Astrocyte of the cerebellum (primary cell): ENCODE results near the gene STRADA.

Experiments used
- DNase-seq: peaks from one replicate; pipeline ENCODE4 v3.0.0-alpha.2; 2011; ENCODE audit warnings: low read depth
- H3K4me3 ChIP-seq: 2 replicates; pipeline ENCODE4 v1.5.1; 2011; ENCODE audit warnings: mild to moderate bottlenecking, low read depth, low read length, moderate library complexity
- in situ Hi-C: cut with HindIII; loops from 2 replicates; pipeline ENCODE4 v1.10.0; 2017; ENCODE audit warnings: low sequenced_read_pairs
- TF ChIP-seq, protein P1 (sequence below): IDR thresholded peaks from 2 replicates; pipeline ENCODE4 v1.5.1; 2012; ENCODE audit warnings: low read length, low read depth, moderate library complexity, mild to moderate bottlenecking; ENCODE audit errors: missing control alignments

STRADA gene, protein sequence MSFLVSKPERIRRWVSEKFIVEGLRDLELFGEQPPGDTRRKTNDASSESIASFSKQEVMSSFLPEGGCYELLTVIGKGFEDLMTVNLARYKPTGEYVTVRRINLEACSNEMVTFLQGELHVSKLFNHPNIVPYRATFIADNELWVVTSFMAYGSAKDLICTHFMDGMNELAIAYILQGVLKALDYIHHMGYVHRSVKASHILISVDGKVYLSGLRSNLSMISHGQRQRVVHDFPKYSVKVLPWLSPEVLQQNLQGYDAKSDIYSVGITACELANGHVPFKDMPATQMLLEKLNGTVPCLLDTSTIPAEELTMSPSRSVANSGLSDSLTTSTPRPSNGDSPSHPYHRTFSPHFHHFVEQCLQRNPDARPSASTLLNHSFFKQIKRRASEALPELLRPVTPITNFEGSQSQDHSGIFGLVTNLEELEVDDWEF

DNA sequence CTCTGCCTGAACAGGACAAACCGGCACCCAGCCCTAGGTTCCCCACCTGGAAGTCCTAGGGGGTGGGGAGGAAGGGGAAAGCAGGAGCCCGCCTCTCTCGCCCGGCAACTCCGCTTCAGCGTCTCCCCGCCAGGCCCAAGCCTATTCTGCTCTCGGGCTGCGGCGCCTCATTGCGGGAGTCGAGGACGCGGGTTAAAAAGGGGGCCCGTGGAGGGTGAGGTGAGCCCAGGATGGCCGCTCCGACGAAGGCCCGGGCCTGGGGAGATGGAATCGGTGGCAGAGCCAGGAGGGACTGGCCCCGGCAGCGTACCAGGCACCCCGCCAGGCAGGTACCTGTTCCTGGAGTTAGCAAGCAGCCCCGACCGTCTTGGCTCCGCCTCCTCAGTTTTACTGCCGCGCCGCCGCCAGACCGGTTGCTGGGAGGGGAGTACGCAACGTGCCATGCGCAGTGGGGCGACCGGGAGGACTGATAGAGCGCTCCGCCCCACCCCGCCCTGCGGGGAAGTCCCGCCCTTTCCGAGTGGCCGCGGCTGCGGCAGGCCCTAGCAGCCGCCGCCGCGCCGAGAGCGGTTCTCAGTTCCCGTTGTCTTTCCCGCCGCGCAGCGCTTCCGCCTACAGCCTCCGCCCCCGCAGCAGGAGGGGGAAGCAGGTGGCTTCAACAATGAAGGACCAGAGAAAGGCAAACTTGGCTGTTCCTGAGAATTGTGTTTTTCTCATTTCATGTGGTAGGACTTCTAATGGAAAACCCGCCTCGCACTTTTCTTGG lies at the start of gene STRADA:
TSS of gene STRADA (minus strand) at position 392 of the 766 bp plus-strand sequence. CDS start 13,430 bp downstream, outside the sequence.
- in situ Hi-C loops: no loop called here
- DNase-seq: peak; percentile 90
- H3K4me3 ChIP-seq: peak within 1 kb of the TSS; percentile 76
- TF ChIP-seq, protein P1, sequence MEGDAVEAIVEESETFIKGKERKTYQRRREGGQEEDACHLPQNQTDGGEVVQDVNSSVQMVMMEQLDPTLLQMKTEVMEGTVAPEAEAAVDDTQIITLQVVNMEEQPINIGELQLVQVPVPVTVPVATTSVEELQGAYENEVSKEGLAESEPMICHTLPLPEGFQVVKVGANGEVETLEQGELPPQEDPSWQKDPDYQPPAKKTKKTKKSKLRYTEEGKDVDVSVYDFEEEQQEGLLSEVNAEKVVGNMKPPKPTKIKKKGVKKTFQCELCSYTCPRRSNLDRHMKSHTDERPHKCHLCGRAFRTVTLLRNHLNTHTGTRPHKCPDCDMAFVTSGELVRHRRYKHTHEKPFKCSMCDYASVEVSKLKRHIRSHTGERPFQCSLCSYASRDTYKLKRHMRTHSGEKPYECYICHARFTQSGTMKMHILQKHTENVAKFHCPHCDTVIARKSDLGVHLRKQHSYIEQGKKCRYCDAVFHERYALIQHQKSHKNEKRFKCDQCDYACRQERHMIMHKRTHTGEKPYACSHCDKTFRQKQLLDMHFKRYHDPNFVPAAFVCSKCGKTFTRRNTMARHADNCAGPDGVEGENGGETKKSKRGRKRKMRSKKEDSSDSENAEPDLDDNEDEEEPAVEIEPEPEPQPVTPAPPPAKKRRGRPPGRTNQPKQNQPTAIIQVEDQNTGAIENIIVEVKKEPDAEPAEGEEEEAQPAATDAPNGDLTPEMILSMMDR: no peak

DNA sequence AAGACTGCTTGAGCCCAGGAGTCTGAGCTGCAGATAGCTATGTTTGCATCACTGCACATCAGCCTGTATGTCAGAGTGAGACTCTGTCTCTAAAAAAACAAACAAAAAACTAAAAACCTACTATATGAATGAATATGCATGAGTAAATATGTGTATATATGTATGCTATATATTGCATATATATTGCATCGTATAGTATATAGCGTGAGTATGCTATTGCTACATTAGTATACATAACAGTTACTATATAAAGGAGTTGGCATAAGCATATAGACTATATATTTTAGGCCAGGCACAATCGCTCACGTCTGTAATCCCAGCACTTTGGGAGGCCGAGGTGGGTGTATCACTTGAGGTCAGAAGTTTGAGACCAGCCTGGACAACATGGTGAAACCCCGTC lies 48.5 kb upstream of the STRADA start:
- H3K4me3 ChIP-seq: no peak overlapping the region
- in situ Hi-C loops: no loop called here
- TF ChIP-seq, protein P1: no peak
- DNase-seq: no peak

DNA sequence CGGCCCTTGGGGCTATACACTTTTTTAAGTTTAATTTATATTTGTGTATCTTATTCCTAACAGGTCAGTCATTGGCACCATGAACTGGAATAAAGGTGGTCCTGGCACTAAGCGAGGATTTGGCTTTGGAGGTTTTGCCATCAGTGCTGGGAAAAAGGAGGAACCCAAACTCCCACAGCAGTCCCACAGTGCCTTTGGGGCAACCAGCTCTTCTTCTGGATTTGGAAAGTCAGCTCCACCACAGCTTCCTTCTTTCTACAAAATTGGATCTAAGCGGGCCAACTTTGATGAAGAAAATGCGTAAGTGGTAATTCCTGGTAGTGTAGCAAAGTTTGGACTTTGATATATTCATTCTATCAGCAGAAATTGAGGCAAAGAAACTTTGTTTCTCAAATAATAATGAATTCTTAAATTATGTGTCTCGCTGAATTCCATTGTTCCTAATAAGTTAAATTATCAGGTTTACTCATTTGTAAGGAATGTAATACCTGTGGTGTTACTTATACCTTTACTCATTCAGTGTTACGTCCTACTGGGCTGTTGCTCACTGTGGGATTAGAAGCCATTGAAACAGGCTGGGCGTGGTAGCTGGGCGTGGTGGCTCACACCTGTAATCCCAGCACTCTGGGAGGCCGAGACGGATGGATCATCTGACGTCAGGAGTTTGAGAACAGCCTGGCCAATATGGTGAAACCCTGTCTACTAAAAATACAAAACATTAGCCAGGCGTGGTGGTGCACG lies 45.5 kb upstream of the STRADA start:
- no peak overlapping the region for H3K4me3 ChIP-seq
- TF ChIP-seq, protein P1: no peak
- in situ Hi-C loops: no loop called here
- no peak for DNase-seq

DNA sequence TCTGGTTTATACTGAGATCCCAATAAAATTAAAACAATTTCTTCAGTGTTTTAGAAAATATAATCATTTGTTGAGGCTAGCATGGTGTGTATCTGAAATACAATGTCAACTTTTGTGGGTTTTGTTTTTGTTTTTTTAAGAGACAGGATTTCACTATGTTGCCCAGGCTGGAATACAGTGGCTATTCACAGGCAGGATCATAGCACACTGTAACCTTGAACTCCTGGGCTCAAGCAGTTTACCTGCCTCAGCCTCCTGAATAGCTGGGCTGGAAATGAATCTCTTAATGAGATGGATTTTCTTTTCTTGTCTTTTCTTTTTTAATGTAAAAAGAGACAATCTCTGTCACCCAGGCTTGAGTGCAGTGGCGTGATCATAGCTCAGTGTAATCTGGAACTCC lies 44.5 kb upstream of the STRADA start:
- TF ChIP-seq, protein P1: no peak
- no peak overlapping the region for H3K4me3 ChIP-seq
- in situ Hi-C loops: no loop called here
- no peak for DNase-seq

DNA sequence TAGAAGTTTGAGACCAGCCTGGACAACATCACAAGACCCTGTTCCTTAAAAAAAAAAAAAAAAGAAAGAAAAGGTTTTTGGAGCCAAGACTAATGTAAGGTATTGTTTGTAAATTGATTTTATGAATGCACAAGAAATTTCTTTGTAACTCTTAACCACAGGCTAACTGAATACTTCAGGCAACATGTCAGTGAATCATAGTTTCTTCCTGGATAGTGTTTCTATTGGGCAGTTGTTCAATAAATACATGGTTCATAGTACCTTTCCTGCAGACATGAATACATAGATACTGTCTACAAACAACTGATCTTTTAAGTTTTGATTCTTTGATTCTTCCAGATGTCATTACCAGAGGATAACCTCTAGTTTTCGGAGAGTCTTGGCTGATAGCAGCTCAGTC lies 44.0 kb upstream of the STRADA start:
- in situ Hi-C loops: no loop called here
- TF ChIP-seq, protein P1: no peak
- peak; percentile 38 for DNase-seq
- no peak overlapping the region for H3K4me3 ChIP-seq

DNA sequence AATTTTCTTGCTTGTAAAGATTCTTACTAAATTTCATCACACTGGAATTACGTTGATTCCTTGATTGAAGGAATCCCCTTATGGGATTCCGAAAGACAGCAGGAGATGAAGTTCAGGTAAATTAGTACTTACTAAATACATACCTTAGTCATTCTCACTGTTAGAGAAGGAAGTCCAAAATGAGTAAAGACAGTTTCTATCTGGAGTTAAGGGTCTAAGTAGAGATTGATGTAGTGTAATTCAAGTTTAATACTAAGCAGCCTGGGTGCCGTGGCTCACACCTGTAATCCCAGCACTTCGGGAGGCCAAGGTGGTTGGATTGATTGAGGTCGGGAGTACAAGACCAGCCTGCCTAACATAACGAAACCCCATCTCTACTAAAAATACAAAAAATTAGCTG lies 41.9 kb upstream of the STRADA start:
- no peak for DNase-seq
- in situ Hi-C loops: no loop called here
- no peak overlapping the region for H3K4me3 ChIP-seq
- TF ChIP-seq, protein P1: no peak
